Vagina (tissue), 2 donors: ENCODE measurements around the gene NDUFB8.

Experiments used
- POLR2AphosphoS5 ChIP-seq, 2 donors: sonication (generic); formaldehyde crosslinking; IDR thresholded peaks; one replicate each; pipeline ENCODE4 v1.9.0; 2017; ENCODE audit warnings: antibody characterized with exemption in 2 of 2, mild to moderate bottlenecking in 2 of 2, low read depth in 1 of 2; ENCODE audit not compliant: insufficient read depth in 1 of 2
- TF ChIP-seq, protein P1 (sequence below), 3 experiments: fragments of 450-650 bp in 2 of 3; fragments of 200-600 bp in 1 of 3; sonication (generic) in 1 of 3; IDR thresholded peaks; one replicate each; pipeline ENCODE4 v1.5.1; 2017 to 2019; ENCODE audit warnings: antibody characterized with exemption in 3 of 3, mild to moderate bottlenecking in 2 of 3, moderate library complexity in 2 of 3

DNA sequence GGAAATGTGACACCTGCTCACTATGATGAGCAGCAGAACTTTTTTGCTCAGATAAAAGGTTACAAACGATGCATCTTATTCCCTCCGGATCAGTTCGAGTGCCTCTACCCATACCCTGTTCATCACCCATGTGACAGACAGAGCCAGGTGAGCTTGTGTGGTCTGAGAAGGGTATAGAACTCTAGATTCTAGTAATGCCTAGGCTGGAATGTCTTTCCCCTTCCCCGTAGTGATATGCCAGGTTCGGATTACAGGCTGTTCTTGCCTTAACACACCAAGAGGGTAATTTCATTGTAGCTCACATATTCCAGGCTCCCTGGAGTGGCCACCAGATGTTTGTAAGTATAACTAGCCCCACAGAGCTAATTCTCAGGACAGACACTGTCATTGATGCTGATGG is 15.3 kb upstream of the NDUFB8 start:
- TF ChIP-seq POLR2AphosphoS5 (IDR thresholded peaks at IDR 0.05; ENCODE audit: insufficient read depth in 1 of 2, low read depth in 1 of 2), result no peak
- TF ChIP-seq, protein P1, sequence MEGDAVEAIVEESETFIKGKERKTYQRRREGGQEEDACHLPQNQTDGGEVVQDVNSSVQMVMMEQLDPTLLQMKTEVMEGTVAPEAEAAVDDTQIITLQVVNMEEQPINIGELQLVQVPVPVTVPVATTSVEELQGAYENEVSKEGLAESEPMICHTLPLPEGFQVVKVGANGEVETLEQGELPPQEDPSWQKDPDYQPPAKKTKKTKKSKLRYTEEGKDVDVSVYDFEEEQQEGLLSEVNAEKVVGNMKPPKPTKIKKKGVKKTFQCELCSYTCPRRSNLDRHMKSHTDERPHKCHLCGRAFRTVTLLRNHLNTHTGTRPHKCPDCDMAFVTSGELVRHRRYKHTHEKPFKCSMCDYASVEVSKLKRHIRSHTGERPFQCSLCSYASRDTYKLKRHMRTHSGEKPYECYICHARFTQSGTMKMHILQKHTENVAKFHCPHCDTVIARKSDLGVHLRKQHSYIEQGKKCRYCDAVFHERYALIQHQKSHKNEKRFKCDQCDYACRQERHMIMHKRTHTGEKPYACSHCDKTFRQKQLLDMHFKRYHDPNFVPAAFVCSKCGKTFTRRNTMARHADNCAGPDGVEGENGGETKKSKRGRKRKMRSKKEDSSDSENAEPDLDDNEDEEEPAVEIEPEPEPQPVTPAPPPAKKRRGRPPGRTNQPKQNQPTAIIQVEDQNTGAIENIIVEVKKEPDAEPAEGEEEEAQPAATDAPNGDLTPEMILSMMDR (IDR thresholded peaks at IDR 0.05), result no peak
